ENCODE measurements around the gene SNAP47. TPM values are rescaled to one million over a fixed set of nuclear protein-coding genes. Genes with fewer than 3 reads are reported as not detected.

Gene SNAP47
- total and polyA plus RNA-seq, 9 of the 15 experiments (the other 6 are each of a cell fraction or from before 2014, with no cell fraction given) = 2.5 to 41.3 (median 32.6) TPM

DNA sequence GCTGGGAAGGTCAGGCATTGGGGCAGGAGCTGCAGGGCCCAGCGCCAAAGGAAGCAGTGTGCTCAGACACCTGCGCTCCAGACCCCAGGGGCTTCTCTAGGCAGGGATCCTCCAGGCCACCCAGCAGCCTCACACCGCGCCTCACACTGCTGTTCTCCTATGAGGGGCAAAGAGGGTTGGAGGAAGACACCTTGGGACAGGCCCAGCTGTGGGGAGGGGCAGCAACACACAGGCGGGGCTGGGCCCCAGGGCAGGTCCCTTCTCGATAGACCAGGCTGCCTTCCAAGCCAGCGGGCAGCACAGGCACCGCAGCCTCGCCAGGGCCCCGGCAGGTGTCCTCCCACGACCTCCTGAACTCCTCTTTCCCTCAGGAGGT is 59.6 kb downstream of the SNAP47 start:
- Histone ChIP-seq H2AFZ (ENCODE audit: low read depth, low read length) (no peak overlapping the region), H3K4me2 (ENCODE audit: insufficient read depth, low read length) (no peak overlapping the region), H3K27me3 (ENCODE audit: control insufficient read depth in 2 of 2, insufficient read depth in 2 of 2, low read length in 2 of 2) (peaks cover 0 to 6% of the 10 kb centered on the region in 2 experiments; a peak in 2 of 5 replicates), H4K20me1 (replicated peaks; ENCODE audit: control insufficient read depth, insufficient read depth, low read length) (no peaks in the 10 kb centered on the region; the same call in 1 of the 2 replicates), H3K4me3 (no peak overlapping the region), H3K36me3 (ENCODE audit: control insufficient read depth, insufficient read depth, low read length) (no peaks in the 10 kb centered on the region), H3K9me3 (replicated peaks; ENCODE audit: control insufficient read depth, insufficient read depth, low read depth, low read length) (no peaks in the 10 kb centered on the region), H3K4me1 (replicated peaks in 1 of 2; ENCODE audit: control insufficient read depth in 2 of 2, insufficient read depth in 2 of 2, low read length in 2 of 2) (peaks cover 0 to 24% of the 10 kb centered on the region in 2 experiments; a peak in 3 of 5 replicates), H3K79me2 (ENCODE audit: control insufficient read depth, insufficient read depth, low read length) (no peaks in the 10 kb centered on the region), H3K9me1 (ENCODE audit: control insufficient read depth, insufficient read depth, low read length) (no peaks in the 10 kb centered on the region), H3K9ac (ENCODE audit: insufficient read depth in 1 of 2, low read depth in 2 of 2, low read length in 2 of 2) (peak overlapping the region in 1 of 2 experiments; percentile 43; a peak in 2 of 4 replicates), H3K27ac (ENCODE audit: extremely low read depth, low read depth, low read length) (no peak overlapping the region)
- no peak; the same call in 1 of the 3 replicates for ATAC-seq
- DNase-seq (ENCODE audit: extremely low read depth in 1 of 4, low spot score in 3 of 4) = peak in 2 of 4 experiments; percentile 5 to 16
- no TSS peak for BruUV-seq (replicated peaks)
- POLR2A ChIA-PET = interaction anchor here (0.6 to 1.1 kb wide), 3 partner anchors 91 to 999 kb away, joined by 3 to 5 read pairs (median 5); no protein-coding TSS in a partner anchor
- CTCF ChIA-PET (ENCODE audit: low intra/inter-chr PET ratio) = no interaction called here
- FAIRE-seq = no peak
- in situ Hi-C loops (cut with MboI) (no loop called here), intact Hi-C loops (cut with micrococcal nuclease) (no loop called here)
- WGBS (ENCODE audit: insufficient coverage, low coverage, missing lambda C conversion rate) = 26% methylated on average over 11 of the region's 11 CpGs
- TF ChIP-seq CBX8 (IDR thresholded peaks at IDR 0.05; ENCODE audit: borderline replicate concordance, extremely low read depth, low read depth, low read length, poor library complexity, severe bottlenecking) (no peak), BCOR (IDR thresholded peaks at IDR 0.05) (no peak), SNIP1 (IDR thresholded peaks at IDR 0.05; ENCODE audit: low read depth) (no peak), LARP7 (IDR thresholded peaks at IDR 0.05) (no peak), MECOM (CRISPR knock-in tag; IDR thresholded peaks at IDR 0.05) (no peak), NCOR1 (IDR thresholded peaks at IDR 0.05) (no peak), NONO (IDR thresholded peaks at IDR 0.05; ENCODE audit: low read depth in 2 of 2, low read length in 1 of 2) (no peak), SAFB2 (IDR thresholded peaks at IDR 0.05; ENCODE audit: borderline replicate concordance, low read depth, low read length, severe bottlenecking) (no peak), NRF1 (conservative IDR thresholded peaks at IDR 0.05 in 1 of 2, IDR thresholded peaks at IDR 0.05 in 1 of 2) (no peak), CHD2 (IDR thresholded peaks at IDR 0.05; ENCODE audit: low read depth, low read length) (no peak), ZNF143 (CRISPR knock-in tag; IDR thresholded peaks at IDR 0.05) (no peak)
- TF ChIP-seq, protein P1, sequence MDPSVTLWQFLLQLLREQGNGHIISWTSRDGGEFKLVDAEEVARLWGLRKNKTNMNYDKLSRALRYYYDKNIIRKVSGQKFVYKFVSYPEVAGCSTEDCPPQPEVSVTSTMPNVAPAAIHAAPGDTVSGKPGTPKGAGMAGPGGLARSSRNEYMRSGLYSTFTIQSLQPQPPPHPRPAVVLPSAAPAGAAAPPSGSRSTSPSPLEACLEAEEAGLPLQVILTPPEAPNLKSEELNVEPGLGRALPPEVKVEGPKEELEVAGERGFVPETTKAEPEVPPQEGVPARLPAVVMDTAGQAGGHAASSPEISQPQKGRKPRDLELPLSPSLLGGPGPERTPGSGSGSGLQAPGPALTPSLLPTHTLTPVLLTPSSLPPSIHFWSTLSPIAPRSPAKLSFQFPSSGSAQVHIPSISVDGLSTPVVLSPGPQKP (CRISPR knock-in tag; IDR thresholded peaks at IDR 0.05) = no peak
- TF ChIP-seq, protein P2, sequence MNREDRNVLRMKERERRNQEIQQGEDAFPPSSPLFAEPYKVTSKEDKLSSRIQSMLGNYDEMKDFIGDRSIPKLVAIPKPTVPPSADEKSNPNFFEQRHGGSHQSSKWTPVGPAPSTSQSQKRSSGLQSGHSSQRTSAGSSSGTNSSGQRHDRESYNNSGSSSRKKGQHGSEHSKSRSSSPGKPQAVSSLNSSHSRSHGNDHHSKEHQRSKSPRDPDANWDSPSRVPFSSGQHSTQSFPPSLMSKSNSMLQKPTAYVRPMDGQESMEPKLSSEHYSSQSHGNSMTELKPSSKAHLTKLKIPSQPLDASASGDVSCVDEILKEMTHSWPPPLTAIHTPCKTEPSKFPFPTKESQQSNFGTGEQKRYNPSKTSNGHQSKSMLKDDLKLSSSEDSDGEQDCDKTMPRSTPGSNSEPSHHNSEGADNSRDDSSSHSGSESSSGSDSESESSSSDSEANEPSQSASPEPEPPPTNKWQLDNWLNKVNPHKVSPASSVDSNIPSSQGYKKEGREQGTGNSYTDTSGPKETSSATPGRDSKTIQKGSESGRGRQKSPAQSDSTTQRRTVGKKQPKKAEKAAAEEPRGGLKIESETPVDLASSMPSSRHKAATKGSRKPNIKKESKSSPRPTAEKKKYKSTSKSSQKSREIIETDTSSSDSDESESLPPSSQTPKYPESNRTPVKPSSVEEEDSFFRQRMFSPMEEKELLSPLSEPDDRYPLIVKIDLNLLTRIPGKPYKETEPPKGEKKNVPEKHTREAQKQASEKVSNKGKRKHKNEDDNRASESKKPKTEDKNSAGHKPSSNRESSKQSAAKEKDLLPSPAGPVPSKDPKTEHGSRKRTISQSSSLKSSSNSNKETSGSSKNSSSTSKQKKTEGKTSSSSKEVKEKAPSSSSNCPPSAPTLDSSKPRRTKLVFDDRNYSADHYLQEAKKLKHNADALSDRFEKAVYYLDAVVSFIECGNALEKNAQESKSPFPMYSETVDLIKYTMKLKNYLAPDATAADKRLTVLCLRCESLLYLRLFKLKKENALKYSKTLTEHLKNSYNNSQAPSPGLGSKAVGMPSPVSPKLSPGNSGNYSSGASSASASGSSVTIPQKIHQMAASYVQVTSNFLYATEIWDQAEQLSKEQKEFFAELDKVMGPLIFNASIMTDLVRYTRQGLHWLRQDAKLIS (CRISPR knock-in tag; IDR thresholded peaks at IDR 0.05) = no peak
- TF ChIP-seq, protein P3, sequence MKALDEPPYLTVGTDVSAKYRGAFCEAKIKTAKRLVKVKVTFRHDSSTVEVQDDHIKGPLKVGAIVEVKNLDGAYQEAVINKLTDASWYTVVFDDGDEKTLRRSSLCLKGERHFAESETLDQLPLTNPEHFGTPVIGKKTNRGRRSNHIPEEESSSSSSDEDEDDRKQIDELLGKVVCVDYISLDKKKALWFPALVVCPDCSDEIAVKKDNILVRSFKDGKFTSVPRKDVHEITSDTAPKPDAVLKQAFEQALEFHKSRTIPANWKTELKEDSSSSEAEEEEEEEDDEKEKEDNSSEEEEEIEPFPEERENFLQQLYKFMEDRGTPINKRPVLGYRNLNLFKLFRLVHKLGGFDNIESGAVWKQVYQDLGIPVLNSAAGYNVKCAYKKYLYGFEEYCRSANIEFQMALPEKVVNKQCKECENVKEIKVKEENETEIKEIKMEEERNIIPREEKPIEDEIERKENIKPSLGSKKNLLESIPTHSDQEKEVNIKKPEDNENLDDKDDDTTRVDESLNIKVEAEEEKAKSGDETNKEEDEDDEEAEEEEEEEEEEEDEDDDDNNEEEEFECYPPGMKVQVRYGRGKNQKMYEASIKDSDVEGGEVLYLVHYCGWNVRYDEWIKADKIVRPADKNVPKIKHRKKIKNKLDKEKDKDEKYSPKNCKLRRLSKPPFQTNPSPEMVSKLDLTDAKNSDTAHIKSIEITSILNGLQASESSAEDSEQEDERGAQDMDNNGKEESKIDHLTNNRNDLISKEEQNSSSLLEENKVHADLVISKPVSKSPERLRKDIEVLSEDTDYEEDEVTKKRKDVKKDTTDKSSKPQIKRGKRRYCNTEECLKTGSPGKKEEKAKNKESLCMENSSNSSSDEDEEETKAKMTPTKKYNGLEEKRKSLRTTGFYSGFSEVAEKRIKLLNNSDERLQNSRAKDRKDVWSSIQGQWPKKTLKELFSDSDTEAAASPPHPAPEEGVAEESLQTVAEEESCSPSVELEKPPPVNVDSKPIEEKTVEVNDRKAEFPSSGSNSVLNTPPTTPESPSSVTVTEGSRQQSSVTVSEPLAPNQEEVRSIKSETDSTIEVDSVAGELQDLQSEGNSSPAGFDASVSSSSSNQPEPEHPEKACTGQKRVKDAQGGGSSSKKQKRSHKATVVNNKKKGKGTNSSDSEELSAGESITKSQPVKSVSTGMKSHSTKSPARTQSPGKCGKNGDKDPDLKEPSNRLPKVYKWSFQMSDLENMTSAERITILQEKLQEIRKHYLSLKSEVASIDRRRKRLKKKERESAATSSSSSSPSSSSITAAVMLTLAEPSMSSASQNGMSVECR (CRISPR knock-in tag; IDR thresholded peaks at IDR 0.05) = no peak
